Measurements from ENCODE around the gene HCAR2. TPM values are rescaled to one million over a fixed set of nuclear protein-coding genes. Genes with fewer than 3 reads are reported as not detected.
A peak's percentile ranks its signal among the peaks of the same experiment; 100 is the strongest.
"Not testable (repeated sequence)": the region's sequence is repeated elsewhere in the genome, so short reads cannot be mapped to it uniquely, and the experiment has no call there.

The HCAR2 gene
- total RNA-seq, 2 experiments from 2014 or later = not detected

- Mint-ChIP-seq H3K27me3 (no peaks in the 10 kb centered on the region), H3K36me3 (ENCODE audit: low read depth) (no peaks in the 10 kb centered on the region), H3K4me1 (no peaks in the 10 kb centered on the region), H3K9me3 (ENCODE audit: low read depth) (no peaks in the 10 kb centered on the region), H3K4me3 (no peak overlapping the region), H3K27ac (no peak overlapping the region)
- intact Hi-C loops (cut with DNase I, micrococcal nuclease) = no loop called here
- ChIA-PET POLR2A (no interaction called here), CTCF (interaction anchor here (0.7 kb wide), 1 partner anchor 246 kb away, joined by 3 read pairs; no protein-coding TSS in a partner anchor)
- ATAC-seq = no peak
- no peak for DNase-seq
These were observed 18.8 kb downstream of the HCAR2 start for GRCh38 chr12:122684297-122684813.

DNA sequence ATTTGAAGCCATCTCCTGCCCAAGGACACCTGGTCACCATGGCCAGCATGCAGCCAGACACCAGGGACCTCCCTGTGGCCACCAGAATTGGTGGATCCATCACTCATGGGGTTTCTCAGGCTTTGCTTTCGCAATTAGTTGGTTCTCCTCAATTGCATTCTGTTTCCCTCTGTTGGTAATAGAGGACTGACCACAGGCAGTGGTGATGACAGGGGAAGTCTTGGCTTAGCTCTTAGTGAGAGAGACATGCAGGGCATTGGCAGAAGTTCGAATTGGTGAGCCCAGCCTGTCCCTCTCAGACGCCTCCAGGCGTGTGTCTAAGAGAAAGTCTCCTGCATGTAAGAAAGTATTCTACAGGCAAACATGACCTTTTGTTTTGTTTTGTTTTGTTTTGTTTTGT lies 21.3 kb downstream of the HCAR2 start:
- POLR2A ChIA-PET = no interaction called here
- H3K4me1 Mint-ChIP-seq = no peaks in the 10 kb centered on the region
- ATAC-seq (no peak), DNase-seq (no peak)
- no peak overlapping the region for H3K27ac Mint-ChIP-seq
- H3K27me3 Mint-ChIP-seq = no peaks in the 10 kb centered on the region
- intact Hi-C loops (cut with DNase I, micrococcal nuclease) = no loop called here
- no peak overlapping the region for H3K4me3 Mint-ChIP-seq
- H3K9me3 Mint-ChIP-seq (ENCODE audit: low read depth) = no peaks in the 10 kb centered on the region
- no peaks in the 10 kb centered on the region for H3K36me3 Mint-ChIP-seq (ENCODE audit: low read depth)
- CTCF ChIA-PET = no interaction called here

DNA sequence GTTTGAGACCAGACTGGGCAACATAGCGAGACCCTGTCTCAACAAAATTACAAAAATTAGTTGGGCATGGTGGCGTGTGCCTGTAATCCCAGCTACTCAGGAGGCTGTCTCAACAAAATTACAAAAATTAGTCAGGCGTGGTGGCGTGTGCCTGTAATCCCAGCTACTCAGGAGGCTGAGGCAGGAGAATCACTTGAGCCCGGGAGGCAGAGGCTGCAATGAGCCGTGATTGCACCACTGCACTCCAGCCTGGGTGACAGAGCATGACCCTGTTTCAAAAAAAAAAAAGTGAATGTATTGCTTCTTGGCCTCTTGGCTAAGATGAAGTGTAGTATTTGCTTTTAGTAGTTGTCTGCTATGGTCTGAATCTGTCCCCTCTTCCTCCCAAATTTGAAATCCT lies 22.2 kb downstream of the HCAR2 start:
- DNase-seq; H3K27ac Mint-ChIP-seq; H3K36me3 Mint-ChIP-seq (ENCODE audit: low read depth); H3K9me3 Mint-ChIP-seq (ENCODE audit: low read depth); intact Hi-C loops (cut with DNase I, micrococcal nuclease); H3K4me3 Mint-ChIP-seq; H3K27me3 Mint-ChIP-seq; POLR2A ChIA-PET; ATAC-seq; H3K4me1 Mint-ChIP-seq; CTCF ChIA-PET: not testable (repeated sequence)

- DNase-seq; H3K4me3 Mint-ChIP-seq; H3K27ac Mint-ChIP-seq; H3K4me1 Mint-ChIP-seq; H3K9me3 Mint-ChIP-seq (ENCODE audit: low read depth); ATAC-seq; intact Hi-C loops (cut with DNase I, micrococcal nuclease); H3K27me3 Mint-ChIP-seq; H3K36me3 Mint-ChIP-seq (ENCODE audit: low read depth): not testable (repeated sequence)
- POLR2A ChIA-PET = interaction anchor here (0.7 kb wide), 1 partner anchor 529 kb away, joined by 5 read pairs; no protein-coding TSS in a partner anchor
- CTCF ChIA-PET = interaction anchor here (1.1 kb wide), 1 partner anchor 75 kb away, joined by 3 read pairs; the partner anchor contains the start of gene DENR
These were observed 26.4 kb downstream of the HCAR2 start for GRCh38 chr12:122676781-122677180.

- POLR2A ChIA-PET; H3K4me1 Mint-ChIP-seq; H3K27ac Mint-ChIP-seq; H3K36me3 Mint-ChIP-seq (ENCODE audit: low read depth); H3K4me3 Mint-ChIP-seq; H3K27me3 Mint-ChIP-seq; H3K9me3 Mint-ChIP-seq (ENCODE audit: low read depth); ATAC-seq; DNase-seq; intact Hi-C loops (cut with DNase I, micrococcal nuclease): not testable (repeated sequence)
- CTCF ChIA-PET = interaction anchor here (1.1 kb wide), 1 partner anchor 76 kb away, joined by 3 read pairs; the partner anchor contains the start of gene DENR
These were observed 27.1 kb downstream of the HCAR2 start for GRCh38 chr12:122676015-122676414.

GRCh38 chr12:122672515-122672914 lies 30.6 kb downstream of the HCAR2 start:
- CTCF ChIA-PET = interaction anchor here (0.7 to 1.0 kb wide), 2 partner anchors 38 to 702 kb away, joined by 3 read pairs; no protein-coding TSS in a partner anchor
- Mint-ChIP-seq H3K27ac (no peak overlapping the region), H3K4me3 (no peak overlapping the region), H3K36me3 (ENCODE audit: low read depth) (no peaks in the 10 kb centered on the region), H3K4me1 (no peaks in the 10 kb centered on the region), H3K27me3 (no peaks in the 10 kb centered on the region), H3K9me3 (ENCODE audit: low read depth) (no peaks in the 10 kb centered on the region)
- DNase-seq (no peak), ATAC-seq (no peak)
- POLR2A ChIA-PET = no interaction called here
- intact Hi-C loops (cut with DNase I, micrococcal nuclease) = no loop called here

DNA sequence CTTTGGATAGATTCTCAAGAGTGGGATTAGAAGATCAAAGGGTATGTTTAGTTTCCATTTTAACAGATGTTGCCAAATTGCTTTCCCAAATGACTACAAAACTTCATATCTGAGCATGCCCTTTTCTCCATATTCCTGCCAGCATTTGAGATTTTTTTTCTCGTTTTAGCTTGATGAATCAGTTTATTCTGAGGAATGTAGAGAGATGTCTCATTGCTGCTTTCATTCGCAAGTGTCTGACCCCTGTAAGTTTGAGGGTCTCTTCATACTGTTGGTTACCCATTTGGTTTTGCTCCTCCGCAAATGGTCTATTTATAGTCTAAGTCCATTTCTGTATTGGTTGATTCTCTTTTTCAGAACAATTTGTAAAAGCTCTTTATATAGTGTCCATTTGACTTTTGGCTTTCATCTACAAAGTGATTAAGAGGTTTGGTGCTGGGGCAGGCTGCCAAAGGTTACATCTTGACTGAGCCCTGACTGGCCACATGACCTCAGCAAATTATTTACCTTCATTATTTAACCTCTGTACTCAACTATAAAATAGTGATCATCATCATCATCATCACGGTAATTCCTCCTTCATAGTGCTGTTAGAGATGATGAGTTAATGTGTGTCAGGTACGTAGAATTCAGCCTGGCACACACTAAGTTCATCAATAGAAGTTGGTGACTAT lies 33.6 kb downstream of the HCAR2 start:
- ATAC-seq (no peak), DNase-seq (no peak)
- no peak overlapping the region for H3K4me3 Mint-ChIP-seq
- no peak overlapping the region for H3K27ac Mint-ChIP-seq
- POLR2A ChIA-PET = no interaction called here
- H3K36me3 Mint-ChIP-seq (ENCODE audit: low read depth) = no peaks in the 10 kb centered on the region
- CTCF ChIA-PET = interaction anchor here (1.0 kb wide), 1 partner anchor 32 kb away, joined by 3 read pairs; no protein-coding TSS in a partner anchor
- H3K27me3 Mint-ChIP-seq = no peaks in the 10 kb centered on the region
- no peaks in the 10 kb centered on the region for H3K9me3 Mint-ChIP-seq (ENCODE audit: low read depth)
- intact Hi-C loops (cut with DNase I, micrococcal nuclease) = no loop called here
- H3K4me1 Mint-ChIP-seq = no peaks in the 10 kb centered on the region

- H3K27ac Mint-ChIP-seq = no peak overlapping the region
- CTCF ChIA-PET = no interaction called here
- POLR2A ChIA-PET = no interaction called here
- no peaks in the 10 kb centered on the region for H3K9me3 Mint-ChIP-seq (ENCODE audit: low read depth)
- peak; percentile 68 for ATAC-seq
- no peak overlapping the region for H3K4me3 Mint-ChIP-seq
- intact Hi-C loops (cut with DNase I, micrococcal nuclease) = no loop called here
- no peaks in the 10 kb centered on the region for H3K4me1 Mint-ChIP-seq
- no peaks in the 10 kb centered on the region for H3K27me3 Mint-ChIP-seq
- H3K36me3 Mint-ChIP-seq (ENCODE audit: low read depth) = no peaks in the 10 kb centered on the region
- peak; percentile 18 for DNase-seq
These were observed 34.9 kb downstream of the HCAR2 start for GRCh38 chr12:122668268-122668667.

DNA sequence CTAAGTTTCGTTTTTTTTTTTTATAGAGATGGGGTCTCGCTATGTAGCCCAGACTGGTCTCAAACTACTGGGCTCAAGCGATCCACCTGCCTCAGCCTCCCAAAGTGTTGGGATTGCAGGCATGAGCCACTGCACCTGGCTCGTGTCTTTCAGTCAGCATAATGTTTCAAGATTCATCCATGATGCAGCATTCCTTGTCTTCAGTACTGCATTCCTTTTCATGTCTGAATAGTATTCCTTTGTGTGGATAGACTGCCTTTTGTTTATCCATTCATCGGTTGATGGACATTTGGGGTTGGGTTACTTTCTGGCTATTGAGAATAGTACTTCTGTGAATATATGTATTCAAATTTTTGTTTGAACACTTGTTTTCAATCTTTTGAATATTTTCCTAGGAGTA lies 37.4 kb downstream of the HCAR2 start:
- POLR2A ChIA-PET = interaction anchor here (0.6 kb wide), 1 partner anchor 223 kb away, joined by 4 read pairs; no protein-coding TSS in a partner anchor

GRCh38 chr12:122665349-122665748 lies 37.8 kb downstream of the HCAR2 start:
- ATAC-seq (no peak), DNase-seq (no peak)
- CTCF ChIA-PET = interaction anchor here (0.9 kb wide), 1 partner anchor 128 kb away, joined by 4 read pairs; no protein-coding TSS in a partner anchor
- Mint-ChIP-seq H3K36me3 (ENCODE audit: low read depth) (no peaks in the 10 kb centered on the region), H3K27ac (no peak overlapping the region), H3K4me3 (no peak overlapping the region), H3K27me3 (no peaks in the 10 kb centered on the region), H3K9me3 (ENCODE audit: low read depth) (no peaks in the 10 kb centered on the region), H3K4me1 (no peaks in the 10 kb centered on the region)
- POLR2A ChIA-PET = interaction anchor here (0.6 kb wide), 1 partner anchor 223 kb away, joined by 4 read pairs; no protein-coding TSS in a partner anchor
- intact Hi-C loops (cut with DNase I, micrococcal nuclease) = no loop called here

More for the DNA sequence above, 37.4 kb downstream of the HCAR2 start:
- H3K36me3 Mint-ChIP-seq (ENCODE audit: low read depth) = no peaks in the 10 kb centered on the region
- H3K4me3 Mint-ChIP-seq = no peak overlapping the region
- H3K9me3 Mint-ChIP-seq (ENCODE audit: low read depth) = no peaks in the 10 kb centered on the region
- no peaks in the 10 kb centered on the region for H3K4me1 Mint-ChIP-seq
- ATAC-seq = no peak
- CTCF ChIA-PET = interaction anchor here (0.9 kb wide), 1 partner anchor 128 kb away, joined by 4 read pairs; no protein-coding TSS in a partner anchor
- DNase-seq = no peak
- no peaks in the 10 kb centered on the region for H3K27me3 Mint-ChIP-seq
- H3K27ac Mint-ChIP-seq = no peak overlapping the region
- intact Hi-C loops (cut with DNase I, micrococcal nuclease) = no loop called here

DNA sequence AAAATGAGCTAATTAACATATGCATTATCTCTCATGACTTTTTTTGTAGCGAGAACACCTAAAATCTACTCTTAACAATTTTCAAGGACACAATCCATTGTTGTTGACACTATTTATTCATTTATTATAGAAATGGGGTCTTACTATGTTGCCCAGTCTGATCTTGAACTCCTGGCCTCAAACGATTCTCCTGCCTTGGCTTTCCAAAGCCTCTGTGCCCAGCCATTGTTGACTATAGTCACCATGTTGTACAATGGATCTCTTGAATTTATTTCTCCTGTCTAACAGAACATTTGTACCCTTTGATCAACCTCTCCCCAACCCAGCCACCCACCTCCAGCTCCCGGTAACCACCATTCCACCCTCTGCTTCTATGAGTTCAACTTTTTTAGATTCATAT lies 41.2 kb downstream of the HCAR2 start:
- no peak overlapping the region for H3K27ac Mint-ChIP-seq
- POLR2A ChIA-PET = no interaction called here
- no peaks in the 10 kb centered on the region for H3K9me3 Mint-ChIP-seq (ENCODE audit: low read depth)
- no peak for ATAC-seq
- no peaks in the 10 kb centered on the region for H3K27me3 Mint-ChIP-seq
- intact Hi-C loops (cut with DNase I, micrococcal nuclease) = no loop called here
- no peaks in the 10 kb centered on the region for H3K36me3 Mint-ChIP-seq (ENCODE audit: low read depth)
- no peak for DNase-seq
- CTCF ChIA-PET = no interaction called here
- no peak overlapping the region for H3K4me3 Mint-ChIP-seq
- no peaks in the 10 kb centered on the region for H3K4me1 Mint-ChIP-seq

DNA sequence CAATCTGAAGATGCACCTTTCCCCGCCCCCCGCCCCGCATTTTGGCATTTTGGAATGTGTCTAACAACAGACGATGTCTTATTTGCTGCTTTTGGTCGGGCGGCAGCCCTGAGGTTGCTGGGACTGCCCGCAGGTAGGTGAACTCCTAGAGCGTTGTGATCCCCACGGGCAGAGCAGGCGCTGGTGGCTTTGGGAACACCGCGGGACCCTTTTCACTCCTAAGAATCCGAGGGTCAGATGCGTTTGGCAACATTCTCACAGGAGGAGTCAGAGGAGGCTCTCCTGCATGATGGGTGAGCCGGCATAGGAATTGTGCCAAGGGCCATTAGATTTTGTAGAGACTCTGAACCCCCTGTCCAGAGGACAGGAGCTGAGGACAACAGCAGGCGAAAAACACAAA lies 41.9 kb downstream of the HCAR2 start:
- Mint-ChIP-seq H3K27ac (no peak overlapping the region), H3K4me3 (no peak overlapping the region), H3K4me1 (no peaks in the 10 kb centered on the region), H3K9me3 (ENCODE audit: low read depth) (no peaks in the 10 kb centered on the region), H3K36me3 (ENCODE audit: low read depth) (no peaks in the 10 kb centered on the region), H3K27me3 (no peaks in the 10 kb centered on the region)
- ATAC-seq = no peak
- DNase-seq = no peak
- POLR2A ChIA-PET = no interaction called here
- CTCF ChIA-PET = no interaction called here
- intact Hi-C loops (cut with DNase I, micrococcal nuclease) = no loop called here
